ENCODE data around the gene SRD5A1. TPM values are rescaled to one million over a fixed set of nuclear protein-coding genes. Genes with fewer than 3 reads are reported as not detected.

Gene SRD5A1
- total RNA-seq, 1 experiment from 2014 or later, result 29.9 TPM

GRCh38 chr5:6719417-6719816 lies 86.2 kb downstream of the SRD5A1 start:
- Histone ChIP-seq H2AFZ (ENCODE audit: low read length) (no peak overlapping the region), H4K8ac (replicated peaks; ENCODE audit: insufficient read length, low read depth, low read length) (no peak overlapping the region), H3K4me1 (ENCODE audit: insufficient read depth, low read length) (no peaks in the 10 kb centered on the region; the same call in 1 of the 2 replicates), H3K4me2 (ENCODE audit: insufficient read depth, insufficient read length, low read length) (no peak overlapping the region), H2BK5ac (ENCODE audit: insufficient read length, low read length) (no peak overlapping the region), H4K91ac (ENCODE audit: insufficient read length, low read depth, low read length) (no peak overlapping the region), H3K27ac (ENCODE audit: insufficient read length, low read depth, low read length) (no peak overlapping the region), H3K23me2 (ENCODE audit: insufficient read length, low read depth, low read length, poor library complexity, severe bottlenecking) (peaks cover 3% of the 10 kb centered on the region), H3K9me3 (ENCODE audit: control insufficient read depth, low read depth, low read length) (no peaks in the 10 kb centered on the region), H3K4ac (ENCODE audit: low read depth, low read length) (no peak overlapping the region), H2BK12ac (ENCODE audit: insufficient read length, low read depth, low read length) (no peak overlapping the region), H3K27me3 (ENCODE audit: insufficient read depth, low read length) (no peaks in the 10 kb centered on the region), H4K20me1 (ENCODE audit: control insufficient read depth, insufficient read depth, insufficient read length) (peaks cover 13% of the 10 kb centered on the region), H2BK20ac (ENCODE audit: low read depth, low read length, poor library complexity, severe bottlenecking) (no peak overlapping the region), H3K18ac (ENCODE audit: insufficient read length, low read depth, low read length) (no peak overlapping the region), H3K23ac (ENCODE audit: insufficient read length, low read depth, low read length) (no peak overlapping the region), H2AK5ac (ENCODE audit: insufficient read length, low read length) (no peak overlapping the region), H3K56ac (ENCODE audit: insufficient read length, low read depth, low read length) (no peak overlapping the region), H2BK120ac (ENCODE audit: low read depth, low read length, poor library complexity, severe bottlenecking) (no peak overlapping the region), H3T11ph (ENCODE audit: low read length) (no peak overlapping the region), H2BK15ac (ENCODE audit: low read depth, low read length) (no peak overlapping the region), H3K79me2 (ENCODE audit: insufficient read depth, low read length) (peaks cover 46% of the 10 kb centered on the region; the same call in 1 of the 2 replicates), H4K5ac (ENCODE audit: insufficient read length, low read depth, low read length) (no peak overlapping the region), H3K9ac (ENCODE audit: extremely low read depth, insufficient read length, low read length) (no peak overlapping the region), H3K14ac (ENCODE audit: insufficient read depth, low read length) (no peak overlapping the region), H3K79me1 (ENCODE audit: insufficient read depth, low read depth, low read length, poor library complexity, severe bottlenecking) (peaks cover 19% of the 10 kb centered on the region)
- Mint-ChIP-seq H3K9me3 (no peaks in the 10 kb centered on the region; a peak in 1 of 5 replicates), H3K36me3 (ENCODE audit: insufficient read depth in 1 of 3, low read depth in 3 of 3) (peaks cover 8 to 13% (median 13%) of the 10 kb centered on the region in 3 experiments; a peak in 4 of 7 replicates), H3K27me3 (ENCODE audit: low read depth) (no peaks in the 10 kb centered on the region), H3K4me1 (peaks cover 61 to 76% of the 10 kb centered on the region in 2 experiments), H3K27ac (no peak overlapping the region), H3K4me3 (no peak overlapping the region)
- no peak for TF ChIP-seq CTCF (conservative IDR thresholded peaks at IDR 0.05)
- no CpG with 5 or more reads among the region's 5 CpGs for WGBS (ENCODE audit: extremely low coverage, insufficient read length, low lambda C conversion rate)
- DNase-seq, result no peak

All from H9 (cell line).